Left ventricle myocardium inferior (tissue), 1 donor: ENCODE measurements around the gene SP140. TPM values are rescaled to one million over a fixed set of nuclear protein-coding genes. Genes with fewer than 3 reads are reported as not detected.

Experiments
- DNase-seq: peaks from one replicate; pipeline ENCODE4 v3.0.0-alpha.2; 2020
- H3K27ac ChIP-seq: fragments of 200-600 bp; replicated peaks from 2 replicates; pipeline ENCODE4 v1.8.0; 2021
- H3K27me3 ChIP-seq: fragments of 200-600 bp; 2 replicates; pipeline ENCODE4 v1.8.0; 2021; ENCODE audit warnings: low read depth
- H3K36me3 ChIP-seq: fragments of 200-600 bp; 2 replicates; pipeline ENCODE4 v1.8.0; 2021
- H3K4me1 ChIP-seq: fragments of 200-600 bp; 2 replicates; pipeline ENCODE4 v1.8.0; 2021
- H3K4me3 ChIP-seq: fragments of 200-600 bp; 2 replicates; pipeline ENCODE4 v1.8.0; 2021; ENCODE audit warnings: mild to moderate bottlenecking, moderate library complexity
- H3K9me3 ChIP-seq: fragments of 200-600 bp; replicated peaks from 2 replicates; pipeline ENCODE4 v1.8.0; 2021
- intact Hi-C: fragments of 100-400 bp; cut with micrococcal nuclease; formaldehyde crosslinking; loops from one replicate; pipeline ENCODE4 v1.11.0; 2022
- total RNA-seq: library from RNA; stranded (reverse); fragmentation: NEBNext Ultra II Directional; extraction: Animal tissue kit (Norgen Biotek cat#: 25700); gene quantifications from one replicate; pipeline ENCODE4 v1.2.1, GENCODE V29; 2021
- TF ChIP-seq, protein P1 (sequence below): fragments of 200-600 bp; IDR thresholded peaks from 2 replicates; pipeline ENCODE4 v1.8.0; 2021; ENCODE audit warnings: antibody characterized with exemption, mild to moderate bottlenecking, borderline replicate concordance
- donor health status: DM: no; HTN: yes; CAD: no; lungs with severe emphysema.

SP140 gene
- total RNA-seq, 1 donor from 2014 or later: 1.3 TPM

DNA sequence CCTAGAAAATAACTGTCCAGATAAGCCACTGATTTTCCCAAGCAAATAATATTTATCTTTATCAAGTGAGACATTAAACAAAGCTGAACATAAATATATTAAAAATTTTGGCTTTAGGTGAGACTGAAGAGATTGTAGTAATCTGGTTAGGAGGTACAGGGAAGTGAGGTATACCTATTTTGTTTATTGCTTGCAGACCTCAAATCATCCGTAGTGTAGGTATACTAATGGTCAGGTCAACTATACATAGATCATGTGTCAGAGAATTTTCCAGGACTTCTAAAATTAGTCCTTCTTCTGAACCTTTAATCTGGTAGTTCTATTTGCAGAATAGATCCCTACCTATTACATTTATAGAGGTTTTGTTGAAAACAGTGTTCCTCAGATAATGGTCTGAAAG, 41.5 kb downstream of the SP140 start:
- no peaks in the 10 kb centered on the region for H3K27me3 ChIP-seq
- TF ChIP-seq, protein P1, sequence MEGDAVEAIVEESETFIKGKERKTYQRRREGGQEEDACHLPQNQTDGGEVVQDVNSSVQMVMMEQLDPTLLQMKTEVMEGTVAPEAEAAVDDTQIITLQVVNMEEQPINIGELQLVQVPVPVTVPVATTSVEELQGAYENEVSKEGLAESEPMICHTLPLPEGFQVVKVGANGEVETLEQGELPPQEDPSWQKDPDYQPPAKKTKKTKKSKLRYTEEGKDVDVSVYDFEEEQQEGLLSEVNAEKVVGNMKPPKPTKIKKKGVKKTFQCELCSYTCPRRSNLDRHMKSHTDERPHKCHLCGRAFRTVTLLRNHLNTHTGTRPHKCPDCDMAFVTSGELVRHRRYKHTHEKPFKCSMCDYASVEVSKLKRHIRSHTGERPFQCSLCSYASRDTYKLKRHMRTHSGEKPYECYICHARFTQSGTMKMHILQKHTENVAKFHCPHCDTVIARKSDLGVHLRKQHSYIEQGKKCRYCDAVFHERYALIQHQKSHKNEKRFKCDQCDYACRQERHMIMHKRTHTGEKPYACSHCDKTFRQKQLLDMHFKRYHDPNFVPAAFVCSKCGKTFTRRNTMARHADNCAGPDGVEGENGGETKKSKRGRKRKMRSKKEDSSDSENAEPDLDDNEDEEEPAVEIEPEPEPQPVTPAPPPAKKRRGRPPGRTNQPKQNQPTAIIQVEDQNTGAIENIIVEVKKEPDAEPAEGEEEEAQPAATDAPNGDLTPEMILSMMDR: no peak
- intact Hi-C loops: no loop called here
- H3K9me3 ChIP-seq: peaks cover 6% of the 10 kb centered on the region
- H3K4me1 ChIP-seq: peaks cover 6% of the 10 kb centered on the region
- H3K36me3 ChIP-seq: no peaks in the 10 kb centered on the region
- no peak overlapping the region for H3K27ac ChIP-seq
- no peak for DNase-seq
- no peak overlapping the region for H3K4me3 ChIP-seq

DNA sequence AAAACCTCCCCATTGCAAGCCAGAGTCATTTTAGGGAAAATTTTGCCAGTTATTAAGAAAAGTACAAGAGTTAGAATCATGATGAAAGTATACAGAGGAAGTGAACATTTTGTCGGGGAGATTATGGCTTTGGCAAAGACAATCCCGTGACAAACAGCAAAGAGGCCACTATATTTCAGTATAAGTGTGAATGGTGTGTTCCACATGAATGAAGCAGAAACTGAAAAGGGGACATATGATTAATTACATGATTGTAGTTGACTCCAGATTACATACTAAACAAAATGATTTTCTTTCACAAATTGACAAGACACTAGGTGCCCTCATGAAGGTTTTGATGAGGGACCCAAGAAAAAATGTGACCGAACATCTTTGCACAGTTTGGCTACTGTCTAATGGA, 42.0 kb downstream of the SP140 start:
- Histone ChIP-seq H3K4me3 (no peak overlapping the region), H3K27ac (no peak overlapping the region), H3K9me3 (peaks cover 9% of the 10 kb centered on the region), H3K36me3 (no peaks in the 10 kb centered on the region), H3K27me3 (no peaks in the 10 kb centered on the region), H3K4me1 (peaks cover 6% of the 10 kb centered on the region)
- DNase-seq: no peak
- intact Hi-C loops: no loop called here
- TF ChIP-seq, protein P1: no peak

GRCh38 chr2:230268606-230269243, 43.2 kb downstream of the SP140 start:
- Histone ChIP-seq H3K27me3 (no peaks in the 10 kb centered on the region), H3K4me3 (no peak overlapping the region), H3K36me3 (no peaks in the 10 kb centered on the region), H3K4me1 (peaks cover 6% of the 10 kb centered on the region), H3K27ac (peak overlapping the region; percentile 50), H3K9me3 (peaks cover 12% of the 10 kb centered on the region)
- no peak for DNase-seq
- intact Hi-C loops: no loop called here
- TF ChIP-seq, protein P1: no peak

DNA sequence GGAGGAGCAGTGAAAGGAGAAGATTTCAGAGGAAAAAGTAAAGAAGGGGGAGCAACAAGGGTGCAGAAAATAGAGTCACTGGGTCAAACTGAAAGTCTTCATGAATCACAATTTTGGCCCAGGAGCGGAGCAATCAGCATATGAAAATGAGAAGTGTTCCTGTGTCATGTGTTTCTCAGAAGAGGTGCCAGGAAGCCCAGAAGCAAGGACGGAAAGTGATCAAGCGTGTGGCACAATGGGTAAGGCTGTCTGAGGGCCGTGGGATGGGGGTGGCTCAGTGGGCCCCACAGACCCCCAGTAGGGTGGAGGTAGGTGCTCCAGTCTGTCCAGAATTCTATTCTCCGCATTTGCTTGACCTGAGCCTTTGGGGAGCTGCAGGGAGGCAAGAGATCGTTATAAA, 44.2 kb downstream of the SP140 start:
- no peaks in the 10 kb centered on the region for H3K27me3 ChIP-seq
- peaks cover 16% of the 10 kb centered on the region for H3K9me3 ChIP-seq
- H3K4me3 ChIP-seq: no peak overlapping the region
- no peak for DNase-seq
- H3K36me3 ChIP-seq: no peaks in the 10 kb centered on the region
- no peak overlapping the region for H3K27ac ChIP-seq
- intact Hi-C loops: no loop called here
- H3K4me1 ChIP-seq: peaks cover 6% of the 10 kb centered on the region
- TF ChIP-seq, protein P1: no peak

DNA sequence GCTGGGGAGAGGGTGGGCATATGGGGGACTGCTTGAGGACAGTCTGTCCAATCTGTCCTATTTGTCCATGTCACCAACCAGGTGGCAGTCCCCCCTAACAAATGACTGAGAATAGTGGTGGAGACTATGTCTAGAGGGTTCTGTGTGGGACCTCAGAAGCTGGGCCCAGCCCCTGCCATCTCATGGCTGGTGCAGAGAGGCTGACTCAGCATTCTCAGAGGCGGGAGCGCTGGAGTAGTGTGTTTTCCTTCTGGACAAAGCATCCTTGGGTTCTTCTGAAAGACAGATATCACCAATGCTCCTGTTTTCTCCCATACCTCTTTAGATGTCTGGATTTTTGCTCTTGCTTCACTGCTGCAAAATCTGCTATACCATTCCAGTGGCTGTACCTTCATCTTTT, 57.4 kb downstream of the SP140 start:
- Histone ChIP-seq H3K4me1 (peaks cover 5% of the 10 kb centered on the region), H3K27ac (no peak overlapping the region), H3K27me3 (no peaks in the 10 kb centered on the region), H3K4me3 (no peak overlapping the region), H3K9me3 (peaks cover 13% of the 10 kb centered on the region), H3K36me3 (no peaks in the 10 kb centered on the region)
- TF ChIP-seq, protein P1: no peak
- no peak for DNase-seq
- intact Hi-C loops: no loop called here
